ENCODE measurements around the gene CRYBA4. TPM values are rescaled to one million over a fixed set of nuclear protein-coding genes. Genes with fewer than 3 reads are reported as not detected.

CRYBA4 gene
- total and polyA plus RNA-seq, 7 donors: not detected

DNA sequence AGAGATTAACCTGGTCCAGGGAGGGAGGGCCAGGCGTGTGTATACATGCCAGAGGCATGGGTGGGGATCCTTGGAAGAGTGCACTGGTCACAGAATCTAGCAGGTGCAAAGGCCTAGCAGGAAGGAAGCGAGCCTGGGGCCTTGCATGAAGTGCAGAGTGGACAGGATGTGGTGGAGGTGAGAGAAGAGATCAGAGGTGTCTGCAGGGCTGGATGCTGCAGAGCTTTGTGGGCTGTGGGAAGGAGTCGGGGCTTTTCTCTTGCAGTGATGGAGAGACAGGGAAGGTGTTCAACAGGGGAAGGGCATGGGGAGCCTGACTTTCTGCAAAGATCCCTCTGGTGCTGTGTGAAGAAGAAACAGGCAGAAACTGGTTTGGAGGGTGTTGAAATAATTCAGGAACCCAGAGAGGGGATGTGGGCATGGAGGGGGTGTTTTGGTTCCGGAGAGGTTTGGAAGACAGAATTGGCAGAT is 29.3 kb upstream of the CRYBA4 start:
- no peak for TF ChIP-seq CTCF (IDR thresholded peaks at IDR 0.05)
- Histone ChIP-seq H3K27me3 (ENCODE audit: insufficient read depth in 3 of 3, low read length in 2 of 3) (no peaks in the 10 kb centered on the region), H3K4me1 (peaks cover 9% of the 10 kb centered on the region), H3K4me3 (no peak overlapping the region), H3K27ac (no peak overlapping the region), H3K36me3 (ENCODE audit: insufficient read depth in 1 of 2, low read depth in 1 of 2) (no peaks in the 10 kb centered on the region), H3K9me3 (no peaks in the 10 kb centered on the region)
- 83 to 89% (median 84%) methylated on average over 4 of the region's 4 CpGs for WGBS, 3 donors
- ATAC-seq (no peak), DNase-seq (no peak)
- intact Hi-C loops (cut with DNase I): loop anchor here in 1 of 2 donors (5.0 kb wide), 1 partner anchor 90 kb away; no protein-coding TSS in a partner anchor

GRCh38 chr22:26593763-26594162 is 28.0 kb upstream of the CRYBA4 start:
- no peak for DNase-seq
- no peak for TF ChIP-seq CTCF (IDR thresholded peaks at IDR 0.05)
- intact Hi-C loops (cut with DNase I): loop anchor here in 1 of 2 donors (5.0 kb wide), 1 partner anchor 91 kb away; no protein-coding TSS in a partner anchor

GRCh38 chr22:26597026-26597425 is 24.7 kb upstream of the CRYBA4 start:
- DNase-seq (no peak), ATAC-seq (no peak)
- 70 to 76% (median 75%) methylated on average over 4 of the region's 4 CpGs for whole genome bisulfite sequencing, 3 donors
- no peaks in the 10 kb centered on the region for H3K36me3 ChIP-seq (ENCODE audit: insufficient read depth in 1 of 2, low read depth in 1 of 2)
- no peaks in the 10 kb centered on the region for H3K9me3 ChIP-seq
- no peak for TF ChIP-seq CTCF (IDR thresholded peaks at IDR 0.05)
- H3K27ac ChIP-seq: no peak overlapping the region
- H3K27me3 ChIP-seq (ENCODE audit: insufficient read depth in 3 of 3, low read length in 2 of 3): no peaks in the 10 kb centered on the region
- intact Hi-C loops (cut with DNase I): no loop called here
- no peak overlapping the region for H3K4me3 ChIP-seq
- no peaks in the 10 kb centered on the region for H3K4me1 ChIP-seq

More at GRCh38 chr22:26593763-26594162, 28.0 kb upstream of the CRYBA4 start:
- Histone ChIP-seq H3K27me3 (ENCODE audit: insufficient read depth in 3 of 3, low read length in 2 of 3) (no peaks in the 10 kb centered on the region), H3K4me1 (peaks cover 4% of the 10 kb centered on the region), H3K27ac (no peak overlapping the region), H3K4me3 (no peak overlapping the region), H3K36me3 (ENCODE audit: insufficient read depth in 1 of 2, low read depth in 1 of 2) (no peaks in the 10 kb centered on the region), H3K9me3 (no peaks in the 10 kb centered on the region)
- ATAC-seq: no peak
- 44 to 63% (median 48%) methylated on average over 1 of the region's 1 CpG for whole genome bisulfite sequencing, 3 donors

DNA sequence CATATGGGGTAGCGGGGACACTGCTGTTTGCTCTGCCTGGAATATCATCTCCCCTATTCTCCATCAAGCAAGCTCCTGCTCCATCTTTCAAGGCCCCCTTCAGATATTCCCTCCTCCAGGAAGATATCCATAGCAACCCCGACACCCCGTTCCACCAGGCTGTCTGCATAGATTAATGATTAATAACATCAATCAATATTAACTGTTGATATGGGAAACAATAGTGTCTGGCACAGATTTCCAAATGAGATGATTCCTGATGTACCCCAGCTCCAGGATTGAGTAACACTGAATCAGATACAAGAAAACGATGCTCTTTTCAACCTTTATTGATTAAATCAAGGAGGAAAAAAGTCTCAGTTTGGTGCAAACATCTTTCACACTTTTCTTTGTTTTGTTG is 24.3 kb upstream of the CRYBA4 start:
- no peaks in the 10 kb centered on the region for H3K9me3 ChIP-seq
- no peaks in the 10 kb centered on the region for H3K4me1 ChIP-seq
- no peak for DNase-seq
- 81 to 91% (median 85%) methylated on average over 4 of the region's 4 CpGs for WGBS, 3 donors
- no peak for TF ChIP-seq CTCF (IDR thresholded peaks at IDR 0.05)
- intact Hi-C loops (cut with DNase I): no loop called here
- H3K4me3 ChIP-seq: no peak overlapping the region
- H3K36me3 ChIP-seq (ENCODE audit: insufficient read depth in 1 of 2, low read depth in 1 of 2): no peaks in the 10 kb centered on the region
- no peak for ATAC-seq
- H3K27ac ChIP-seq: no peak overlapping the region
- no peaks in the 10 kb centered on the region for H3K27me3 ChIP-seq (ENCODE audit: insufficient read depth in 3 of 3, low read length in 2 of 3)

DNA sequence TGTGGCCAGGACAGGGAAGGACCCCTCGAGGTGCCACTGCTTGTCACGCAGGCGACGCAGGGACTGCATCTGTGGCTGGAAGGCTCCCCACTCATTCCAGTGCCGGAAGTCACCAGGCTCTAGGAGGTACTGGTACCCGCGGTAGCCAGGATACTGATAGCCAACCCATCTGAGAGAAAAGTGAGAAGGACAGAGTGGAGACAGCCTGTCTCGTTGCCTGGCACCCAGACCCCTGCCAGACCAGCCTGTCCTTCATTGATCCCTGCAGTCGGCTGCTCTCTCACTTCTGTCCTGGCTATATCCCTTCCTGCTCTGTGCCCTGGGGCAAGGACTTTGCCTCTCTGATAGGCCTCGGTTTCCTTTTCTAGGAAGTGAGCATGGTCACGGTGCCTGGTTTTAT is 22.3 kb upstream of the CRYBA4 start:
- DNase-seq (no peak), ATAC-seq (no peak)
- Histone ChIP-seq H3K27ac (no peak overlapping the region), H3K4me3 (no peak overlapping the region), H3K9me3 (no peaks in the 10 kb centered on the region), H3K4me1 (no peaks in the 10 kb centered on the region), H3K27me3 (ENCODE audit: insufficient read depth in 3 of 3, low read length in 2 of 3) (no peaks in the 10 kb centered on the region), H3K36me3 (ENCODE audit: insufficient read depth in 1 of 2, low read depth in 1 of 2) (no peaks in the 10 kb centered on the region)
- intact Hi-C loops (cut with DNase I): no loop called here
- 70 to 81% (median 77%) methylated on average over 11 of the region's 11 CpGs for WGBS, 3 donors
- TF ChIP-seq CTCF (IDR thresholded peaks at IDR 0.05): no peak

All from psoas muscle (tissue), 8 donors.